ENCODE measurements around the gene ABCC5.

The ABCC5 gene

GRCh38 chr3:183924543-183924942 lies 93.1 kb downstream of the ABCC5 start:
- FAIRE-seq, result no peak
- no peak for DNase-seq (ENCODE audit: low spot score)

GRCh38 chr3:183922421-183922820 lies 95.3 kb downstream of the ABCC5 start:
- DNase-seq (ENCODE audit: low spot score), result no peak
- no peak for FAIRE-seq

- DNase-seq (ENCODE audit: low spot score), result no peak
- FAIRE-seq, result no peak
These were observed 96.6 kb downstream of the ABCC5 start for GRCh38 chr3:183921096-183921495.

GRCh38 chr3:183920416-183920815 lies 97.3 kb downstream of the ABCC5 start:
- no peak for DNase-seq (ENCODE audit: low spot score)
- no peak for FAIRE-seq

- no peak for FAIRE-seq
- no peak for DNase-seq (ENCODE audit: low spot score)
These were observed 99.5 kb downstream of the ABCC5 start for GRCh38 chr3:183918178-183918577.

- DNase-seq (ENCODE audit: low spot score), result no peak
- no peak for FAIRE-seq
These were observed 99.9 kb downstream of the ABCC5 start for GRCh38 chr3:183917776-183918175.

- FAIRE-seq, result no peak
- DNase-seq (ENCODE audit: low spot score), result no peak
These were observed 102.8 kb downstream of the ABCC5 start for GRCh38 chr3:183914856-183915255.

GRCh38 chr3:183913580-183913920 lies 104.1 kb downstream of the ABCC5 start:
- no peak for DNase-seq (ENCODE audit: low spot score)
- FAIRE-seq, result no peak

- no peak for DNase-seq (ENCODE audit: low spot score)
- FAIRE-seq, result no peak
These were observed 104.6 kb downstream of the ABCC5 start for GRCh38 chr3:183912895-183913579.

GRCh38 chr3:183911763-183912506 lies 105.7 kb downstream of the ABCC5 start:
- DNase-seq (ENCODE audit: low spot score), result no peak
- FAIRE-seq, result no peak

- DNase-seq (ENCODE audit: low spot score), result no peak
These were observed 106.6 kb downstream of the ABCC5 start for GRCh38 chr3:183911087-183911486.

GRCh38 chr3:183909030-183909600 lies 108.6 kb downstream of the ABCC5 start:
- DNase-seq (ENCODE audit: low spot score) (no peak), FAIRE-seq (no peak)

More at GRCh38 chr3:183911087-183911486, 106.6 kb downstream of the ABCC5 start:
- no peak for FAIRE-seq

GRCh38 chr3:183907911-183908331 lies 109.8 kb downstream of the ABCC5 start:
- FAIRE-seq (no peak), DNase-seq (ENCODE audit: low spot score) (no peak)

- DNase-seq (ENCODE audit: low spot score) (no peak), FAIRE-seq (no peak)
These were observed 110.5 kb downstream of the ABCC5 start for GRCh38 chr3:183907176-183907575.

GRCh38 chr3:183906234-183906921 lies 111.3 kb downstream of the ABCC5 start:
- FAIRE-seq, result no peak
- no peak for DNase-seq (ENCODE audit: low spot score)

- DNase-seq (ENCODE audit: low spot score), result no peak
- no peak for FAIRE-seq
These were observed 112.6 kb downstream of the ABCC5 start for GRCh38 chr3:183904833-183905780.

GRCh38 chr3:183898028-183898431 lies 119.7 kb downstream of the ABCC5 start:
- no peak for DNase-seq (ENCODE audit: low spot score)
- FAIRE-seq, result no peak

GRCh38 chr3:183897606-183898005 lies 120.1 kb downstream of the ABCC5 start:
- no peak for DNase-seq (ENCODE audit: low spot score)
- no peak for FAIRE-seq

- DNase-seq (ENCODE audit: low spot score) (no peak), FAIRE-seq (no peak)
These were observed 121.1 kb downstream of the ABCC5 start for GRCh38 chr3:183896610-183897009.

GRCh38 chr3:183896184-183896583 lies 121.5 kb downstream of the ABCC5 start:
- no peak for DNase-seq (ENCODE audit: low spot score)
- FAIRE-seq, result no peak

- FAIRE-seq (no peak), DNase-seq (ENCODE audit: low spot score) (no peak)
These were observed 121.9 kb downstream of the ABCC5 start for GRCh38 chr3:183895774-183896173.
